ENCODE data around the gene UGT2B15. TPM values are rescaled to one million over a fixed set of nuclear protein-coding genes. Genes with fewer than 3 reads are reported as not detected.
"Not testable (repeated sequence)": the region's sequence is repeated elsewhere in the genome, so short reads cannot be mapped to it uniquely, and the experiment has no call there.

UGT2B15 gene
- polyA plus RNA-seq, 3 donors: 0.07 TPM; not detected in 2

DNA sequence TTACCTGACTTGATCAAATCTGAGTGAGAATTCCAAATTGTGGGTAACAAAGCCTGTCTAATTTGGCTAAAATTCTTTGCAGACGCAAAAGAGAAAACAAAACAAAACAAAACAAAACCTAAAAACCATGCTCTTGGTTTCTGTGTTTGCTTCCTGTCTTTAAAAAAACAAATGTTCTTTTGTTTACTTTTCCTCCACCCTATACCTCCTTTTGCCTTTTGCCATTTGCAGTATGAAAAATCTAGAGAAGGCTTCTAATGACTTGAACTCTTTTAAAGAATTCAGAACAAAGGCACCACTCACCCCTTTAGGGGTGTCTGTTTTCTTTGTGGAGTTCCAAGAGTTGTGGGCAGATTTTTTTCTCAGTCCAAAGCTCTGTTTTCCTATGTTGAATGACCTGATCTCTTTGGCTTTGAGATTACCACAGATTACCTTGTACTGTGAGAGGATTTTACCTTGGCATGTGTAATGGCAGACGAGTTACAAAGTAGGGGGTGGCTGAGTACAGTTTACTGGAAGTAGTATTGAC is 13.9 kb downstream of the UGT2B15 start:
- DNase-seq: not testable (repeated sequence)

DNA sequence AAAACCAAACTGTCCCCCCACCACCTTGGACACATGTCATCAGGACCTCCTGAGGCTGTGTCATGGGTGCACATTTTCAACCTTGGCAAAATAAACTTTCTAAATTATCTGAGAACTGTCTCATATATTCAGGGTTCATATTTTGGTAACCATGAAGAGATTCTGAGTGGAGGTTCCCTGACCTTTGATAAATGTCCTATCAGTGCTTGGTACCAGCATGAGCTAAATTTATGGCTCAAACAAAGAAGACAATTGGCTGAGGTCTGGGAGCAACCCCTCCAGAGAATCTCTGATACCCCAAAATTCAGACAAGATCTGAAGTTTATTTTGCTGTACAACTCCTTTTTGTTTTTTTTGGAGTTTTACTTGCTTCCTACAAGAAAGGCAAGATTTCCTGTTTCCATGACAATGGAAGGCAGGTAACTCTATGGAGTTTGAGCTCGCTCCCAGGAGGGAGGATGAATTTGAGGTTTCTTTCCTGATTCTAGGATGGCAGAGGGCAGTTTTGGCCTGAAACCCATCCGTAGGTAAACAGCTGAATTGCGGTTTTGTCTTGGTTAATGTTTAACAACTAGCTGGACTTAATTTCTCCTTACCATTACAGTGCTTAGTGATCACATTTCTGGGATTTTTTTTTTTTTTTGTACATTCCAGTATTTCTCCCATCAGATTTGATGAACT is 14.5 kb downstream of the UGT2B15 start:
- DNase-seq: no peak

DNA sequence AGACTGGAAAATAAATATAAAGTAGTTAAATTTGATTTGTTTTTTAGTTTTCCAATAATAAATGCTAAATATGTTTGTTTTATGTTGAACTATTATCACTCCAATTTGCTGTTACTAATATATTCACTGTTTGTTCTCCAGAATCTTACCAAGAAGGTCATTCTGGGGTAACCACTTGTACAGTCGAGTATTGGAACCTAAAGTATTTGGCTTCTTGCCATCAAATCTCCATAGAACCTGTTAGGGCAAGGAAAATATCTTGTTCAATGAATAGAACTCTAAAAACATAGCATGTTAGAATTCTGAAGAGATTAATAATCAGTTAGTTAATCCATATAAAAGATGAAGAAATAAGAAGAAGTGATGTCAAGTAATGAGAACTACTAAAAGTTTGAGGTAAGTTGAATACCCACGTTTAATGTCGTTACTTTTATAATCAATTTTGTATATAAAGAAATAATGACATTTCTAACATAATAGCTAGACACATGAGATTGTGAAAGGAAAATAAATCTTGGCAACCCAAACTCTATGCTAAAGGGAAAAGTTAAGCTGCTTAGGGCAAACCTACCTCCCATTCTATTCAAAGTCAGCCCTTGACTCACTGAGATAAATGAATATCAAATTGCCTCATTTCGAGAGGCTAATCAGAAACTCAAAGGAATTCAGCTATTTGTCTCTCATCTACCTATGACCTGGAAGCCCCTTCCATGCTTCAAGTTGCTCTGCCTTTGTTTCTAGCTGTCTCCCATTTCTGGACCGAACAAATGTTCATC is 15.3 kb downstream of the UGT2B15 start:
- no peak for DNase-seq

DNA sequence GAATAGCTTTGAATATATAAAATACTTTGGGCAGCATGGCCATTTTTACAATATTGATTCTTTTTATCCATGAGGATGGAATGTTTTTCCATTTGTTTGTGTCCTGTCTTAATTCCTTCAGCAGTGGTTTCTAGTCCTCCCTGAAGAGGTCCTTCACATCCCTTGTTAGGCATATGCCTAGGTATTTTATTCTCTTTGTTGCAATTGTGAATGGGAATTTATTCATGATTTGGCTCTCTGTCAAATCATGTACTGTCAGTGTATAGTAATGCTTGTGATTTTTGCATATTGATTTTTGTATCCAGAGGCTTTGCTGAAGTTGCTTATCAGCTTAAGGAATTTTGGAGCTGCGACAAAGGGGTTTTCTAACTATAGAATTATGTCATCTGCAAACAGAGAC is 18.5 kb downstream of the UGT2B15 start:
- DNase-seq: no peak

DNA sequence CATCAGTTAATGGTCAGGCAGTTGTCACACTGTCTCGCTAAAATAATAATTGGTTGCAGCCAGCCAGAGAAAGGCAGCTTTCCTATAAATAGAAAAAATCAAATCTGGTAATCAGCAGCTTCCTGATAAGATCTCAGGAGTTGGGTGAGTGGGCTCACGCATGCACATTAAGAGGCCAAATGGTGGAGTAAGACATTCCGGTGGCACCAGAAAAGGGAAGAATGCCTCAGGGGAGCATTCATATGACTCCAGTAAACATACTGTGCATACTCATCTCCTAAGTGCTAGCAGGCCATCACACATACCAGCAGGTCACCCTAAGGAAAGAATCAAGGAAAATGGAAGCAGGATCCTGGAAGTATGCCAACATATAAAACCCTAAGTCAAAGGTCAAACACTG is 40.1 kb downstream of the UGT2B15 start:
- no peak for DNase-seq

DNA sequence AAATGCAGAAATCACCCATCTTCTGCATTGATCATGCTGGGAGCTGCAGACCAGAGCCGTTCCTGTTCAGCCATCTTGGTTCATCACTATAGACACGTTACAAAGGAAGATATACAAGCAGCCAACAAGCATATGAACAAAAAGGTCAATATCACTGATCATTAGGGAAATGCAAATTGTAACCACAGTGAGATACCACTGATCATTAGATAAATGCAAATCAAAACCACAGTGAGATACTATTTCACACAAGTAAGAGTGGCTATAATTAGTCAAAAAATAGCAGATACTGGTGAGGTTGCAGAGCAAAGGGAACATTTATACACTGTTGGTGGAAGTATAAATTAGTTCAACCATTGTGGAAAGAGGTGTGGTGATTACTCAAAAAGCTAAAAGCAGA is 47.7 kb downstream of the UGT2B15 start:
- not testable (repeated sequence) for DNase-seq

DNA sequence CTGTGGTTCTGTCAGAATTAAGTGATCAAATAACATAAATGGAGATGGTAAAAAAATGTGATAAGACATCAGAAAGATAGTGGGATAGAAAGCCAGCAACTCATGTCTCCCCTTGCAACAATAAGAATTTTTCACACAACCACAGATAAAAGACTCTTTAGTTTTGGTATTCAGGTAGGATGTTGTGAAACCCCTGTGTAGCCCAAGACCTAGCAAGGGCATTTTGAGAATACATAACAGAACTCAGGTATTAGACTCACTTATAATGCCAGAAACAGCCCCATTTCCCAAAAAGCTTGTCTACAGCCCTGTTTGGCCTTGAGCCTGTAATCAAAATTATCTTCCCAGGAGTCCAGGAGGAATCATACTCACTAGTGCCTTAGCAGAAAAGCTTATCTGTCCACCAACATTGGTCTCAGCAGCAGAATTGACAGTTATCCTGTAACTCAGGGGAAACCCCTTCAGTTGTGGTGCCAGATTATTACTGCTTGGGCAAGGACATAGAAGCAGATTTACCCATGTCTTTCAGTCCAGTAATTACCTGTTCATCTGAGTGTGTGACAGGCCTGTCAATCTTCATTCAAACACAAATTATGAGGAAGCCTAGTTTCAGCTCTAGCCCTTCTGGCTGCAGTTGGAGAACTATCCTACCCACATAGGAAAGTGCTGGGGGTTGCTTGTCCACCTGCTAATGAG is 53.3 kb downstream of the UGT2B15 start:
- DNase-seq: no peak

DNA sequence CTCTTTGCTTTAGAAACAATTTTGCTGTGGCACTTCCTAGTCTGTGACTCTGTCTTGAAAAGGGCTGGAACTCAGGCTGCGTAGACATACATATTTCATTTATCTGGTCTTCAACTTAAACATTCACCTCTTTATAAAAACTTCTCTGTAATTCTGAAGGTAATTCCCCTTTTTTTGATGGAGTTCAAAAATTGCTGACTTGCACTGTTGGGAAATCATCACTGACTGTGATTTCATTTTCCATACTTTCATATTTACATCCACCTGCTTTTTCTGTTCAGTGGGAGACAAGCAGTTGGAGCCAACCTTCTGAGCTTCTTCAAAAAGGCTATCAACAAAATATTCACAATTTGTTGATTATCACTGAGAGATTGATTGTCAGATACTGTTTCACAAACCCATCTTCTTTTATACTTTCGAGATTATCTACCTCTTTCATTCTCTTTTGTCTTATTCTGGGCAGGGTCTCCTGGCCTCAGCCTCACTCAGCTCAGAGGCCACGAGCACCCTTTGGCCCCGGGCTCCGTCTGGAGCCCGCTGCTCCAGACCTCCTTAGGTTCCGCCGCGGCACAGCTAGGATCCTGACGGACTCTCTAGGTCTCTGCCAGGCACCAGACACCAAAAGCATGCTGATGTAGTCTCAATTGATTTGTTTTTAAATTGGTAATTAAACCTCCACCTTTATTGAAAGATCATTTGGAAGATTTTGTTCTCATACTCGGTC is 54.6 kb downstream of the UGT2B15 start:
- DNase-seq: no peak

DNA sequence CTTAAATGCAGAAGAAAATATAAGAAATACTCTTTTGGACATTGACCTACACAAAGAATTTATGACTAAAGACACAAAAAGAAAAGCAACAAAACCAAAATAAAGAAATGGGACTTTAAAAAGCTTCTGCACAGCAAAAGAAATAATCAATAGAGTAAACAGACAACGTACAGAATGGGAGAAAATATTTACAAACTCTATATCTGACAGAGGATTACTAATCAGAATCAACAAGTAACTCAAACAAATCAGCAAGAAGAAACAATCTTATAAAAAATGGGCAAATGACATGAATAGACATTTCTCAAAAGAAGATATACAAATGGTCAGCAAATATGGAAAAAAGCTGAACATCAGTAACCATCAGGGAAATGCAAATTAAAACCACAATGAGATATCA is 56.7 kb downstream of the UGT2B15 start:
- no peak for DNase-seq

DNA sequence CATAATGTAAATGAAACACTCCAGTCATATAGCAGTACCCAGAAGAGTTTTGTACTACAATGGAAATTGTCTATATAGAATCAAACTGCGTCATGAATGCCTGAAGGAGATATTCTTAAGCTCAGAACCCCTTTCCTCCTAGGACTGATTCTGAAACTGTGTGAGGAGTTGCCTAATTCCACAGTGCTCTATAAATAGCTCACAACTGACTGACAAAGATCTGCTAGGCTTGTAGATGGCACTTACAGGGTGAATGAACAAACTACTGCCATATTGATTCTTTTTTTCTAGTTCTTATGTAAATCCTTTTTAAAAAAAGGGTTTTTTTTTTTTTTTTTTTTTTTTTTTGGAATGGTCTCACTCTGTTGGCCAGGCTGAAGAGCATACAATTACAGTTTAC is 64.2 kb downstream of the UGT2B15 start:
- DNase-seq: no peak

DNA sequence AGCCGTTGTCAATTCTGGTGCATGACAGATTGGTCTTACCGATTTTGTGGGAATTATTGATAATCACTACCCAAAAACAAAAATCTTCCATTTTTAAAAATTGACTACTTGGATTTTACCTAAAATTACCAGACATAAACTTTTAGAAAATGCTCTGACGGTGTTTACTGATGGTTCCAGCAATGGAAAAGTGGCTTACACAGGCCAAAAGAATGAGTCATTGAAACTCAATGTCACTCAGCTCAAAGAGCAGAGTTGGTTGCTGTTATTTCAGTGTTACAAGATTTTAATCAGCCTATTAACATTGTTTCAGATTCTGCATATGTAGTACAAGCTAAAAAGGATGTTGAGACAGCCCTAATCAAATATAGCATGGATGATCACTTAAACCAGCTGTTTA is 71.3 kb downstream of the UGT2B15 start:
- DNase-seq: no peak

DNA sequence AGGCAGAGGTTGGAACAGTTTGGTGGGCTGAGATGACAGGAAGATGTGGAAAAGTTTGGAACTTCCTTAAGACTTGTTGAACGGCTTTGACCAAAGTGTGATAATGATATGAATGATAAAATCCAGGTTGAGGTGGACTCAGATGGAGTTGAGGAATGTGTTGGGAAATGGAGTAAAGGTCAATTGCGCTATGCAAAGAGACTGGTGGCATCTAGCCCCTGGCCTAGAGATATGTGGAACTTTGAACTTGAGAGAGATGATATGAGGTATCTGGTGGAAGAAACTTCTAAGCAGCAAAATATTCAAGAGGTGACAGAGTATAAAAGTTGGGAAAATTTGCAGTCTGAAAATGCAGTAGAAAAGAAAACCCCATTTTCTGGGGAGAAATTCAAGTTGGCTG is 73.0 kb downstream of the UGT2B15 start:
- no peak for DNase-seq

Other genes with a start within 250 kb of the UGT2B15 start
- gene TMPRSS11E, start 223.2 kb downstream of the UGT2B15 start, polyA plus RNA-seq (ENCODE audit: insufficient read length in 3 of 3): under 1 TPM in 2 of 3 donors, not detected in 1; 0.08 to 0.21 TPM
- not detected for gene UGT2B17, start 94.3 kb downstream of the UGT2B15 start, polyA plus RNA-seq (ENCODE audit: insufficient read length in 3 of 3)
- gene UGT2B10, start 145.3 kb upstream of the UGT2B15 start, polyA plus RNA-seq (ENCODE audit: insufficient read length in 3 of 3): under 1 TPM in 1 of 3 donors, not detected in 2; 0.57 TPM

All from renal pelvis (tissue), 4 donors.